Thyroid gland (tissue), 4 donors: Measurements from ENCODE around the gene USP17L13.
"Not testable (repeated sequence)": the region's sequence is repeated elsewhere in the genome, so short reads cannot be mapped to it uniquely, and the experiment has no call there.

Experiments
- POLR2A ChIP-seq, 2 donors: fragments of 450-650 bp; IDR thresholded peaks; one replicate each; pipeline ENCODE4 v1.6.1; 2017; ENCODE audit warnings: antibody characterized with exemption in 2 of 2, mild to moderate bottlenecking in 2 of 2, moderate library complexity in 1 of 2
- TF ChIP-seq, protein P1 (sequence below), 6 experiments: fragments of 200-600 bp in 3 of 6; fragments of 450-650 bp in 3 of 6; sonication (generic) in 3 of 6; IDR thresholded peaks; one replicate each; pipeline ENCODE4 v1.5.1; 2016 to 2019; ENCODE audit warnings: antibody characterized with exemption in 6 of 6, mild to moderate bottlenecking in 2 of 6, inconsistent platforms in 1 of 6, moderate library complexity in 1 of 6

DNA sequence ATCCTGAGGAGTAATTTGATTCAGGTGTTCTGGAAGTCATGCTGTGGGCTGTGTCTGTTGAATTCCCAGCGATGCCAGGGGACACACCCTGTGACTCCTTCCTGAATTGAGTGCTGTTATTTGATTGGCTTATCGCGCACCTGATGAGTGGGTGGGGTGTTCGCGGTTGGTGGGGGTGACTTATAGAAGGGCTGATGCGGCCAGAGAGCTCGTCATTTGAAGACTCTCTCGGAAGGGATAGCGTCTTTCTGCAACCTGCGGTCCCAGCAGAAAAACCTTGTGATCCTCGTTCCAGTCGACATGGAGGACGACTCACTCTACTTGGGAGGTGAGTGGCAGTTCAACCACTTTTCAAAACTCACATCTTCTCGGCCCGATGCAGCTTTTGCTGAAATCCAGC is 42.6 kb downstream of the USP17L13 start, which contains the start of gene USP17L22:
- TF ChIP-seq, protein P1, sequence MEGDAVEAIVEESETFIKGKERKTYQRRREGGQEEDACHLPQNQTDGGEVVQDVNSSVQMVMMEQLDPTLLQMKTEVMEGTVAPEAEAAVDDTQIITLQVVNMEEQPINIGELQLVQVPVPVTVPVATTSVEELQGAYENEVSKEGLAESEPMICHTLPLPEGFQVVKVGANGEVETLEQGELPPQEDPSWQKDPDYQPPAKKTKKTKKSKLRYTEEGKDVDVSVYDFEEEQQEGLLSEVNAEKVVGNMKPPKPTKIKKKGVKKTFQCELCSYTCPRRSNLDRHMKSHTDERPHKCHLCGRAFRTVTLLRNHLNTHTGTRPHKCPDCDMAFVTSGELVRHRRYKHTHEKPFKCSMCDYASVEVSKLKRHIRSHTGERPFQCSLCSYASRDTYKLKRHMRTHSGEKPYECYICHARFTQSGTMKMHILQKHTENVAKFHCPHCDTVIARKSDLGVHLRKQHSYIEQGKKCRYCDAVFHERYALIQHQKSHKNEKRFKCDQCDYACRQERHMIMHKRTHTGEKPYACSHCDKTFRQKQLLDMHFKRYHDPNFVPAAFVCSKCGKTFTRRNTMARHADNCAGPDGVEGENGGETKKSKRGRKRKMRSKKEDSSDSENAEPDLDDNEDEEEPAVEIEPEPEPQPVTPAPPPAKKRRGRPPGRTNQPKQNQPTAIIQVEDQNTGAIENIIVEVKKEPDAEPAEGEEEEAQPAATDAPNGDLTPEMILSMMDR (IDR thresholded peaks at IDR 0.05), result not testable (repeated sequence)
- TF ChIP-seq POLR2A (IDR thresholded peaks at IDR 0.05), result not testable (repeated sequence)
